Islet precursor cell (in vitro differentiated cells): ENCODE data around the gene CCDC174.

ENCODE experiments used
- DNase-seq: peaks from one replicate; pipeline ENCODE4 v3.0.0-alpha.2; 2018

Gene CCDC174

DNA sequence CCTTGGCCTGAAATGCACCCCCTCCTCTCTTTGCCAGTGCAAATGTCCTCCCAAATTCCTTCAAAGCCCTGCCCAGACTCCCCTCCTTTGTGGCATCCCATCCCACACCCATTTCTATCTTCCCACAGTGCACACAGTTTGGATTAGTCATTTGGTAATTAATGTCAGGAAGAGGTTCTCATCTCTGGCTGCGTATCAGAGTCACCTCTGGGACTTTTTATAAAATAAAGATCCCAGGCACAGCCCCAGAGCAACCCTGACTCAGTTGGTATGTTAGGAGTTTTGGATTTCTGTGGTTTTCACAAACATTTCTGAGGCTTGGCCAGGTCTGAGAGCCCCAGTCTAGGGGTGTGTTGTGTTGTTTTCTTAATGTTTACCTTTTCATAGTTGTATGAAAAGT lies 65.0 kb downstream of the CCDC174 start:
- no peak for DNase-seq

DNA sequence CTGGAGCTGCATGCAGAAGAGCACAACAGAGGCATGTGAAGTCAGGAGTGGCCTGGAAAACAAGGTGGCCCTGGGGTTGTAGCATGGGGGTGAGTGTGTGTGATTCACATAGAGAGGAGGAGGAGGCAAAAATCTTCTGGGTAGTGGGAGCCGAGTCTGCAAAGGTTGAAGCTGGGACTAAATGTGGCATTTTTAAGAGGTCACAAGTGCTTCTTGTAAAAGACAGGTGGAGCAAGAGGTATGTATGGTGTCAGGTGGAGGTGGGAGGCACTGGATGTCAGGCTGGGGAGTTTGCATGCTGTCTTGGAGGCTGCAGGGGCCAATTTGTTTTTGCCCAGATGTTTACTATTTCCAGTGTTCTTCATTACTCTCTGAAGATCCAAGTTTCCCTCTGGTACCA lies 65.7 kb downstream of the CCDC174 start:
- no peak for DNase-seq

DNA sequence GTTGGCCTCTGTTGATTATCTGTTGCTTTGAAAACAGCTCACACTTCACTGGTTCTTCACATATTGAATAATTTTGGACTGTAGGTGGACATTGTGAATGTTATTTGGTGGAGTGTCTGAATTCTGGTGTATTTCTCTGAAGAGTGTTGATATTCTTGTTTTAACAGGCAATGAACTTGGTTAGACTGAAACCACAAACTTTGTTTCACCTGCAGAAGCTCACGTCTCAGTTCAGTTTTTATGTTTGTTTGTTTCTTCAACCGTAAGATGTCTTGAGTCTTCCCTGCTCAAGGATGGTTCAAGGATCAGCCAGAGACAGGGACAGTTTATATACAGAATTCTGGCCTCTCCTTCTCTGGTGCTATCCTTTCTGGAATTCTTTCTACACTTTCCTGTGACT lies 67.0 kb downstream of the CCDC174 start:
- no peak for DNase-seq

DNA sequence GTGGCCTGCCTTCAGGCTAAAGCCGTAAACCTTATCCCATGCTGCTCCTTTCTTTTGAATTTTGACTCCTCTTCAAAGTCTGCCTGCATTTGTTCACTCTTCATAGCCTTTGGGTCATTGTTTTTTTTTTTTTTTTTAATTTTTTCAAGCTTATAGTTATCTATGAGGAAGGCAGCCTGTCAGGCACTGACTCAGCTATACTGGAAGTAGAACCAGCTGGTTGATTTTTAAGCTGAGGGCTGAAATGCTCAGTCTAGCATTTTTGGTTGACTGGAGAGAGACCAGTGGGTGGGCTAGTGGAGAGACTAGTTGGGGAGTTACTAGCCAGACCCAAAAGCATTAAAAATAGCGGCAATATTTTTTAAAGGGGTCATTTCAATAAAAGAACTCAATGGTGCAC lies 67.4 kb downstream of the CCDC174 start:
- no peak for DNase-seq

DNA sequence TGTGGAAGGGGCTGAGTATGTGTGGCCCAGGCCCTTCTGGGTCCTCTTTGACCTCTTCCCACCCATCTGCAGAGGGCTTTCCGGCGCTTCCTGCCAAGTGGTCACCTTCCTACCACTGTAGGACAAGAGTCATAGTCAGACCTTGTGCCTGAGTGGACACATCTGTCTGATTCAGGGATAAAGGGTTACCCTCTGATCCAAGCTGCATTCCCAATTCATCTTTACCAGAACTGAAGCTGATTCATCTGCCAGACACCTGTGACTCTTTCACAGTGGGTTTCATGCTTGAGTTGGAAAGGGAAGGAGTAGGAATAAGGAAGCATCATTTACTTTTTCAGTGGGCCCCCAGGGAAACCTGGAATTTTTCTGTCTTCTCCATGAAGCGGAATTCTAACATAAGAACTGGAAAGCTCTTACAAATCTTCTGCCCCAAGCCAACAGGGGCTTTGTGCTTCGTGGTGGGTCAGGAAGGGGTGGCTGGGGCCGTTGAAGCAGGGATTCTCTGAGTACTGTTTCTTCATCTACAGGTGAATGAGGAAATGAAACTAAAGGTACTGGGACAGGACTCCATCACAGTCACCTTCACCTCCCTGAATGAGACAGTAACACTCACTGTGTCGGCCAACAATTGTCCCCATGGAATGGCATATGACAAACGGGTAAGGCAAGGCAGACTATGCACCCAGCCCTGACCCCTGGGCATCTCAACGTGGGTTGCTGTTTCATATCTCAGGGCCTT lies 69.7 kb downstream of the CCDC174 start:
- no peak for DNase-seq
